Osteocyte (in vitro differentiated cells): ENCODE results near the gene ZMYND8. TPM values are rescaled to one million over a fixed set of nuclear protein-coding genes. Genes with fewer than 3 reads are reported as not detected.
"Not testable (repeated sequence)": the region's sequence is repeated elsewhere in the genome, so short reads cannot be mapped to it uniquely, and the experiment has no call there.

ENCODE experiments used
- DNase-seq: peaks from one replicate; pipeline ENCODE4 v3.0.0; 2021; ENCODE audit warnings: mixed read lengths; ENCODE audit not compliant: unreplicated experiment; ENCODE audit errors: extremely low spot score
- H3K27ac Mint-ChIP-seq: one replicate; pipeline ENCODE4 v1.8.0; 2021; ENCODE audit warnings: mild to moderate bottlenecking, mixed read lengths; ENCODE audit not compliant: unreplicated experiment
- H3K27me3 Mint-ChIP-seq: one replicate; pipeline ENCODE4 v1.8.0; 2021; ENCODE audit warnings: mixed read lengths; ENCODE audit not compliant: unreplicated experiment
- H3K36me3 Mint-ChIP-seq: one replicate; pipeline ENCODE4 v1.8.0; 2021; ENCODE audit warnings: mixed read lengths; ENCODE audit not compliant: unreplicated experiment
- H3K4me1 Mint-ChIP-seq: one replicate; pipeline ENCODE4 v1.8.0; 2021; ENCODE audit warnings: mixed read lengths; ENCODE audit not compliant: unreplicated experiment
- H3K4me3 Mint-ChIP-seq: one replicate; pipeline ENCODE4 v1.8.0; 2021; ENCODE audit warnings: mild to moderate bottlenecking, moderate library complexity, mixed read lengths; ENCODE audit not compliant: unreplicated experiment
- H3K9me3 Mint-ChIP-seq: one replicate; pipeline ENCODE4 v1.8.0; 2021; ENCODE audit warnings: mixed read lengths; ENCODE audit not compliant: unreplicated experiment
- total RNA-seq: library from RNA; stranded (reverse); gene quantifications from 2 replicates; pipeline ENCODE4 v1.2.1, GENCODE V29; 2021
- TF ChIP-seq, protein P1 (sequence below): fragments of 200-600 bp; sonication (generic); IDR thresholded peaks from 2 replicates; pipeline ENCODE4 v1.5.0; 2021; ENCODE audit warnings: antibody characterized with exemption, mild to moderate bottlenecking, moderate library complexity

ZMYND8 gene
- total RNA-seq, 1 donor from 2014 or later: 96.5 TPM

DNA sequence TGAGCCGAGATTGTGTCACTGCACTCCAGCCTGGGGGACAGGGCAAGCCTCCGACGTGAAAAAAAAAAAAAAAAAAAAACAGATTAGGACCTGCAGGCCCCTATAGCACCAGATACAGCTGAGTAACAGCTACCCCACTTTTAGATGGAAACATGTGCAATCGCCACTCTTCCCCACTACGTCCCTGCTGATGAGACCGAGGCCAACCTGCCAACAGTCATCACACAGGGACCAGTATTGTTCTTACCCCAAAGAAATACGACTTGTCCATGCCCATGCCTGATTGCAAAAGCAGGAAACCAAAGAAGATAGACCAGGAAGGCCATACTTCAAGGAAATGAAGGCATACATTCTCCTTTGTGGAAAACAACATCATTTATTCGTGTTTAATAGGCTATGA lies 45.8 kb downstream of the ZMYND8 start:
- no peak for DNase-seq
- Mint-ChIP-seq H3K36me3 (peaks cover 35% of the 10 kb centered on the region), H3K27ac (peak overlapping the region; percentile 58), H3K27me3 (no peaks in the 10 kb centered on the region), H3K9me3 (no peaks in the 10 kb centered on the region), H3K4me1 (peaks cover 49% of the 10 kb centered on the region), H3K4me3 (no peak overlapping the region)
- TF ChIP-seq, protein P1, sequence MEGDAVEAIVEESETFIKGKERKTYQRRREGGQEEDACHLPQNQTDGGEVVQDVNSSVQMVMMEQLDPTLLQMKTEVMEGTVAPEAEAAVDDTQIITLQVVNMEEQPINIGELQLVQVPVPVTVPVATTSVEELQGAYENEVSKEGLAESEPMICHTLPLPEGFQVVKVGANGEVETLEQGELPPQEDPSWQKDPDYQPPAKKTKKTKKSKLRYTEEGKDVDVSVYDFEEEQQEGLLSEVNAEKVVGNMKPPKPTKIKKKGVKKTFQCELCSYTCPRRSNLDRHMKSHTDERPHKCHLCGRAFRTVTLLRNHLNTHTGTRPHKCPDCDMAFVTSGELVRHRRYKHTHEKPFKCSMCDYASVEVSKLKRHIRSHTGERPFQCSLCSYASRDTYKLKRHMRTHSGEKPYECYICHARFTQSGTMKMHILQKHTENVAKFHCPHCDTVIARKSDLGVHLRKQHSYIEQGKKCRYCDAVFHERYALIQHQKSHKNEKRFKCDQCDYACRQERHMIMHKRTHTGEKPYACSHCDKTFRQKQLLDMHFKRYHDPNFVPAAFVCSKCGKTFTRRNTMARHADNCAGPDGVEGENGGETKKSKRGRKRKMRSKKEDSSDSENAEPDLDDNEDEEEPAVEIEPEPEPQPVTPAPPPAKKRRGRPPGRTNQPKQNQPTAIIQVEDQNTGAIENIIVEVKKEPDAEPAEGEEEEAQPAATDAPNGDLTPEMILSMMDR: no peak

DNA sequence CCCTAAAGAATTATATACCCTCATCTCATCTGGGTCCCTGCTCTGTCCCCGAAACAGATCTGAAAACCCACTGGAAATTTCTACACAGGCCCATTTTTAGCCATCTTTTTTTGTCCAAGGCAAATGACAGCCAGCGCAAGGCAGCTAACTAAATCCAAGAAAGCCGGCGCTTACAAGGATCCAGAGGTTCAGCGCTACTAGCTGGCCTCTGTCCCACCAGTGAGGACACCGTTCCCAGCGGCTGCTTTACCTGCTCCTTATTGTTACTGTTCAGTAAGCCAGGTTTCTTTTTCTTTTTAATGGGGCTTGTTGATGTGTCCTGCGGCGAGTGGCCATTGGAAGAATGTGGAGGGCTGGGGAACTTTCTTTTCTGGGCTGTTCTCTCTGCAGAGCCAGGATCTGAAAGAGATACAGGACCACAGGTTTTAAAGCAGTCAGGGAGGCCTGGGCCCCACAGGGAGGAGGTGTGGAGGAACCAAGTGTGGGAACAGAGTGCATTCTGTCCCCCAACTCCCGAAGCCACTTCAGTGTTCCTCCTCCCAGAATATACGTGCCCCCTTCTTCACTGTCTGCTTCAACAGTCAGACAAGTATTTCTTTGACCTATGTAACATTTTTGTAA lies 46.6 kb downstream of the ZMYND8 start:
- Mint-ChIP-seq H3K4me3 (no peak overlapping the region), H3K4me1 (peaks cover 41% of the 10 kb centered on the region), H3K27ac (peak overlapping the region; percentile 58), H3K27me3 (no peaks in the 10 kb centered on the region), H3K36me3 (peaks cover 37% of the 10 kb centered on the region), H3K9me3 (no peaks in the 10 kb centered on the region)
- TF ChIP-seq, protein P1: no peak
- no peak for DNase-seq

DNA sequence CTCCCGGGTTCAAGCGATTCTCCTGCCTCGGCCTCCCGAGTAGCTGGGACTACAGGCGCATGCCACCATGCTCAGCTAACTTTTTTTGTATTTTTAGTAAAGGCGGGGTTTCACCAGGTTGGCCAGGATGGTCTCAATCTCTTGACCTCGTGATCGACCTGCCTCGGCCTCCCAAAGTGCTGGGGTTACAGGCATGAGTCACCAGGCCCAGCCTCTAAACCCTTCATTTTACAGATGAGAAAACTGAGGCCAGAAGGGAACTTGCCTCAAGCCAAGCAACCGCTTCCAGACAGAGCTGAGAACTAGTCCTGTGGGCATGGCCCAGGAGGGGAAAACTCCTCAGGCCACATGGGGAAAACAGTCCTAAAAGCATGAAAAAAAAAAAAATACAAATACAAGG lies 47.1 kb downstream of the ZMYND8 start:
- Mint-ChIP-seq H3K27ac (peak overlapping the region; percentile 58), H3K4me1 (peaks cover 37% of the 10 kb centered on the region), H3K4me3 (no peak overlapping the region), H3K36me3 (peaks cover 42% of the 10 kb centered on the region), H3K27me3 (no peaks in the 10 kb centered on the region), H3K9me3 (no peaks in the 10 kb centered on the region)
- TF ChIP-seq, protein P1: no peak
- no peak for DNase-seq

DNA sequence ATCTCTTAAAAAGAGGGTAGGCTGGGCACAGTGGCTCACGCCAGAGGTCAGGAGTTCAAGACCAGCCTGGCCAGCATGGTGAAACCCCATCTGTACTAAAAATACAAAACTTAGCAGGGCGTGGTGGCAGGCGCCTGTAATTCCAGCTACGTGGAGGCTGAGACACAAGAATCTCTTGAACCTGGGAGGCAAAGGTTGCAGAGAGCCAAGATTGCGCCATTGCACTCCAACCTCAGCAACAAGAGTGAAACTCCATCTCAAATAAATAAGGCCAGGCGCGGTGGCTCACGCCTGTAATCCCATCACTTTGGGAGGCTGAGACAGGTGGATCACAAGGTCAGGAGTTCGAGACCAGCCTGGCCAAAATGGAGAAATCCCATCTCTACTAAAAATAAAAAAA lies 48.9 kb downstream of the ZMYND8 start:
- not testable (repeated sequence) for H3K4me3 Mint-ChIP-seq, H3K27me3 Mint-ChIP-seq, DNase-seq, H3K9me3 Mint-ChIP-seq, H3K27ac Mint-ChIP-seq
- H3K36me3 Mint-ChIP-seq: peaks cover 47% of the 10 kb centered on the region
- H3K4me1 Mint-ChIP-seq: peaks cover 41% of the 10 kb centered on the region

DNA sequence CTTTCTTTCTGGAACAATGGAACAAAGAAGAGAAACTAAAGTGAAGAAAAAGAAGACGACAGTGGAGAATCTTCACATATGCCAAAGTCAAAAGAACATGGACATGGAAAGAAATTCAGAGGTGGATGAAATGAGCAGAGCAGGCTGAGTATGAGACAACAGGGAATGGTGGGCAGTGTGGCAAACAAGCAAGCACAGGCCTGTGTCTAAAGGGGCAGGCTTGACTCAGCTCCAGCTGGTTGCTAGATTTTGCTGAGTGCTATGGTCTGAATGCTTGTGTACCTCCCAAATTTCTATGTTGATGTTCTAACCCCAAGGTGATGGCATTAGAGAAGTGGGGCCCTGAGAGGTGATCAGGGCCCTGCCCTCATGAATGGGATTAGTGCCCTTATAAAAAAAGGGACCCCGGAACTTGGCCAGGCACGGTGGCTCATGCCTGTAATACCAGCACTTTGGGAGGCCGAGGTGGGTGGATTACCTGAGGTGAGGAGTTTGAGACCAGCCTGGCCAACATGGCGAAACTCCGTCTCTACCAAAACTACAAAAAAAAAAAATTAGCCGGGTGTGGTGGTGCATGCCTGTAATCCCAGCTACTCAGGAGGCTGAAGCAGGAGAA lies 49.6 kb downstream of the ZMYND8 start:
- Mint-ChIP-seq H3K4me1 (peaks cover 39% of the 10 kb centered on the region), H3K27ac (peak overlapping the region; percentile 48), H3K4me3 (no peak overlapping the region), H3K9me3 (no peaks in the 10 kb centered on the region), H3K36me3 (peaks cover 47% of the 10 kb centered on the region), H3K27me3 (no peaks in the 10 kb centered on the region)
- TF ChIP-seq, protein P1: no peak
- DNase-seq: no peak
